BJ (cell line): Measurements from ENCODE around the gene RNASEH2B. TPM values are rescaled to one million over a fixed set of nuclear protein-coding genes. Genes with fewer than 3 reads are reported as not detected.

Source experiments
- CTCF ChIA-PET: fragments of 350-600 bp; formaldehyde crosslinking; extraction: SDS; loops from one replicate; lab custom pipeline; 2021; ENCODE audit warnings: antibody characterized with exemption, inconsistent platforms; lab: Yijun Ruan, JAX
- POLR2A ChIA-PET: fragments of 300-600 bp; sonication (Branson Sonifier 250); formaldehyde crosslinking; extraction: SDS; loops from one replicate; lab custom pipeline; 2021; ENCODE audit warnings: antibody characterized with exemption; lab: Charles Lee
- DNase-seq: peaks from one replicate; pipeline ENCODE4 v3.0.0-alpha.2; 2011; ENCODE audit warnings: low read depth
- H3K27me3 ChIP-seq: 2 replicates; pipeline ENCODE4 v1.6.0; 2011; ENCODE audit warnings: low read length; ENCODE audit not compliant: control insufficient read depth, insufficient read depth
- H3K36me3 ChIP-seq: 2 replicates; pipeline ENCODE4 v1.5.1; 2011; ENCODE audit warnings: low read length; ENCODE audit not compliant: control insufficient read depth, insufficient read depth
- H3K4me3 ChIP-seq: 2 replicates; pipeline ENCODE4 v1.5.1; 2011; ENCODE audit warnings: low read depth, mild to moderate bottlenecking, control low read depth, low read length
- CTCF ChIP-seq: IDR thresholded peaks from 2 replicates; pipeline ENCODE4 v1.5.1; 2011; ENCODE audit warnings: low read depth, mild to moderate bottlenecking, control low read depth, inconsistent platforms, low read length, moderate library complexity; ENCODE audit not compliant: insufficient read depth
- polyA plus RNA-seq: library from polyadenylated mRNA; depleted of rRNA; stranded (reverse); fragments of >200 nt; gene quantifications from 2 replicates; pipeline ENCODE4 v1.2.3, GENCODE V29; 2011

Gene RNASEH2B
- polyA plus RNA-seq, 1 experiment, result 11.3 TPM

GRCh38 chr13:50993934-50994333 is 84.3 kb downstream of the RNASEH2B start:
- Histone ChIP-seq H3K27me3 (peaks cover 9% of the 10 kb centered on the region), H3K36me3 (no peaks in the 10 kb centered on the region), H3K4me3 (no peak overlapping the region)
- DNase-seq, result no peak
- TF ChIP-seq CTCF, result no peak
- POLR2A ChIA-PET, result no interaction called here
- CTCF ChIA-PET, result no interaction called here

- POLR2A ChIA-PET, result no interaction called here
- no peak for TF ChIP-seq CTCF
- H3K4me3 ChIP-seq, result no peak overlapping the region
- CTCF ChIA-PET, result no interaction called here
- no peak for DNase-seq
- no peaks in the 10 kb centered on the region for H3K36me3 ChIP-seq
- peaks cover 9% of the 10 kb centered on the region for H3K27me3 ChIP-seq
These were observed 85.1 kb downstream of the RNASEH2B start for GRCh38 chr13:50994651-50995050.

- CTCF ChIA-PET, result no interaction called here
- POLR2A ChIA-PET, result no interaction called here
- no peak for TF ChIP-seq CTCF
- peaks cover 9% of the 10 kb centered on the region for H3K27me3 ChIP-seq
- no peaks in the 10 kb centered on the region for H3K36me3 ChIP-seq
- DNase-seq, result no peak
- no peak overlapping the region for H3K4me3 ChIP-seq
These were observed 86.3 kb downstream of the RNASEH2B start for GRCh38 chr13:50995854-50996253.

GRCh38 chr13:50998326-50998725 is 88.7 kb downstream of the RNASEH2B start:
- Histone ChIP-seq H3K27me3 (peaks cover 2% of the 10 kb centered on the region; the same call in 1 of the 2 replicates), H3K4me3 (no peak overlapping the region), H3K36me3 (no peaks in the 10 kb centered on the region)
- CTCF ChIA-PET, result no interaction called here
- TF ChIP-seq CTCF, result no peak
- POLR2A ChIA-PET, result no interaction called here
- no peak for DNase-seq

GRCh38 chr13:50999641-51000040 is 90.0 kb downstream of the RNASEH2B start:
- ChIA-PET POLR2A (no interaction called here), CTCF (no interaction called here)
- Histone ChIP-seq H3K27me3 (peaks cover 2% of the 10 kb centered on the region; the same call in 1 of the 2 replicates), H3K36me3 (no peaks in the 10 kb centered on the region), H3K4me3 (no peak overlapping the region)
- no peak for DNase-seq
- no peak for TF ChIP-seq CTCF
